HuH-7 (cell line): Measurements from ENCODE around the gene AICDA.
"Not testable (repeated sequence)": the region's sequence is repeated elsewhere in the genome, so short reads cannot be mapped to it uniquely, and the experiment has no call there.

Experiments used
- DNase-seq: peaks from one replicate; pipeline ENCODE4 v3.0.0; 2011; ENCODE audit warnings: low spot score

The AICDA gene

DNA sequence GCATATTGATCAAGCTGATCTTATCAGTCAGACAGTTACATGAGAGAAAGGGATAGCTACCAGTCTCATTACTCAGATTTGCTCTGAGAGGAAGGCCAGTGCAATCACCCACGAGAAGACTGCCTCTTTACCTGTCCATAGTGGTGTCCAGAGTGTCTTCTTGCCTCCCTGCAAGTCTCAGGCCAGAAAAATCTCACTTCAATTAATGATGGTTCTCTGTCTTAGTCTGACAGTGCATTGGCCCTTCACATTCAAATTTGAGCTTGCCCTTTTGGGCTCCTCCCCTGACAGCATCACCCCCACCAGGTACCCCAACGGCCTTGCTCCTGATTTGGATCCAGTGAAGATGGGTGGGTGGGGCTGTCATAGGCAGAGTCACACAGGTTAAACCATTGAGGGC, at the start of gene AICDA:
Gene AICDA, minus strand, starts transcription at position 231 of the 400 bp plus-strand sequence. Its CDS starts 92 bp downstream, at position 139.
- no peak for DNase-seq

DNA sequence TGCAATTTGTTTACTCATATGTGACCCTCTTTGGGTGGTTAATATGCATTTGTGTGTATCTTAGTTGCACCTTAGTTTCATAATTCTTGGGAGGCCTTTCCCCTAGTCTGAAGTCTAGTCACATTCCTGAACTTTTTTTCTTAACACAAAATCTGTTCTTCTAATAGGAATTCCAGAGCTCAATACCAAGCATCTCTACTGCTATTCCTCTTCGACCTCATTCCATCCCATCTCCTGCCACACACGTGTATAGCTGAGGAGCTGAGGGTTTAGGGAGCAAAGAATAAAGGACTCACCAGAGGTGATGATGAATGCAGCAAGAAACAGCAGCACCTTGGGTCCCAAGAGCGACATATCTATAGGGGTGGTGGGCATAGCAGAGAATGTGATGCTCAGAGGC, 49.1 kb upstream of the AICDA start:
- no peak for DNase-seq

DNA sequence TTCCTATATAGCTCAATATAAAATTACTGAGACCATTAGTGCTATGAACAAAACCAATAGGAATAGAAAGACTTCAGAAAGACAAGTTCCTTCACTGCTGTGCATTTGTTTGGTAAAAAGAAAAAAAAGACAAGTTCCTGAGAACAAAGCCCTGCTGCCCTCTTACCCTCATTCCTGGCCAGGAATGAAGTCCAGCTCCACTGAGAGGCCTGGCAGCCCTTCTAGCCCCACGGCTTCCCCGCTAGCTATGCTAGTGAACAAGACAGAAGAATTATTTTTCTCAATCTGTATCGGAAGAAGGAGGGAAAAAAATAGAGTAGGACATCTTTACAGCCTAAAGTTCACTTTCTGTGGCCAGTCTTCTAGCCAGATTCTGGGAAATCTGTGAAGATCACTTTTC, 48.4 kb upstream of the AICDA start:
- DNase-seq, result no peak

DNA sequence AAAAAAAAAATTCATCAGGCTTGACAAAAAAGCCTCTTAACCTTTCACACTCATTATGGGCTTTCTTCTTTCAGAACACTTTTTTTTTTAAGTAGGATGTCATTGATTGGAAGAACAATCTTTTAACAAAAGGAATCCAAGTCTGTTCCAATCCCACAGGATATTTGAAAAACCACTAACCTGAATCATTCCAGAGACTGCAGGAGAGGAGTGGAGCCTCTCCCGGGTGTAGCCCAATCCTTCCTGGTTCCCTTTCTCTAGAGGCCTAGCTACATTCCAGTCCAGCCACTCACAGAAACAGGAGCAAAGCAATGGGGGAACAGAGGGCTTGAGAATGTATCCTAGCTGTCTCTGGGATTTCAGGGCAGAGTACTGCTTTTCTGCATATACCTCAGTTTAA, 45.7 kb upstream of the AICDA start:
- no peak for DNase-seq

DNA sequence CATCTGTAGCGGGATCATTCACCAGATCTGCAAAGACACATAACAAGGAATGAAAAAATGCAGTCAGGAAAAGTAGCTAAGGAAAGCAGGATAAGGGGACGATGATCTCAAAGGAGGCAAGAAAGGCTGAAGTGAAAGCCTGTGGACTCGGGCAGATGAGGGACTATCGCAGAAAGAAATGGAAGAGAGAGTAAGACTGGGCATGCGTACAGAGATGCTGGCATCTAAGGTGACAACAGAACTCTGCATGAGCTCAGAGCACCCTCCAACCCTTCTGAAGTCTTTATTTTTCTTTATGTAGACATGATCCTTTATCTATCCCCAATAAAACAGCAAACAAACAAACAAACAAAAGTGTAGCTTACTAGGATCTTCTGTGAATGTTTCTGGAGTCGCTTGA, 42.8 kb upstream of the AICDA start:
- DNase-seq, result no peak

DNA sequence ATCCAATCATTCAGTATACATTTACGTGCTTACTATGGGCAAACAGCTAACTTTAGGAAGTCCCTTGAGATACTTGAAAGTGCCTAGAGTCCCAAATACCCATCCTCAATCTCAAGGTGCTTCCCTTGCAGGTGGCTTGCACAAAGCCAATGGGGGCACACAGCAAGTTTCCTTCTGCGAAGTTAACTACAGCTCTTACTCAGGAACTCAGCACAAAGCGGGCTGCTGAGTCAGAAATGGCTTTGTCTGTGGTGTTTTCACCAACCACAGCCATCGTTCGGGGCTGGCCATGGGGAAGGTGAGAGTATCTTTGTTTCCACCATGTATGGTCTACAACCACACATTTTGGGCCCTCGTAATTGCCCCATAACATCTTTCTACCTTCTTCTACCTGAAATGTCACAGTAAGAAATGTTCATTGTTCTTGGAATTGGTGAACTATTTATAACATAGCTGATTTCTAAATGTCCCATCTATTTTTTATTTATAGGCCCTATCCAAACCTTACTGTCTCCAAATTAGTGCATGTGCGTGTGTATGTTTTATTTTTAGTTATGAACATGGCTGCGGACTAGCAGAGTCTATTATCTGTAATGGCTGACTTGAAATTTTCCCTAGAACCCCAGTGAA, 36.0 kb upstream of the AICDA start:
- no peak for DNase-seq

DNA sequence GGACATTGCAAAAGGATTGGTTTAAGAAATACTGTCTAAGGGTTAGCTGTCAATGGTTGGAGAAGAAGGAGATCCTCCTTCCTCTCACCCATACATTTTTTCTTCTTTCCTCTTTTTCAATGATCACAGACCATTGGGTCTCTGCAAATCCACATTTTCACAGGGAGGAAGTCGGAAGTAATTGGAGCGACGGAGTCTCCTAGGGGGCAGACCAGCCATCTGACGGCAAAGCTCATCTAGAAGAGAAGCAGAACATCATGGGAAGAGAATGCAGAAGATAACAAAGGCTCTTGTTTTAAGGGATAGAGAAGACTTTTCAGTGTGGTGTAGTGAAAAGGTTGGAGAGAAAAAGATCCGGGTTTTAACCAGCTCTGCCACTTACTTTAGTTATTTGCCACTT, 35.3 kb upstream of the AICDA start:
- no peak for DNase-seq

DNA sequence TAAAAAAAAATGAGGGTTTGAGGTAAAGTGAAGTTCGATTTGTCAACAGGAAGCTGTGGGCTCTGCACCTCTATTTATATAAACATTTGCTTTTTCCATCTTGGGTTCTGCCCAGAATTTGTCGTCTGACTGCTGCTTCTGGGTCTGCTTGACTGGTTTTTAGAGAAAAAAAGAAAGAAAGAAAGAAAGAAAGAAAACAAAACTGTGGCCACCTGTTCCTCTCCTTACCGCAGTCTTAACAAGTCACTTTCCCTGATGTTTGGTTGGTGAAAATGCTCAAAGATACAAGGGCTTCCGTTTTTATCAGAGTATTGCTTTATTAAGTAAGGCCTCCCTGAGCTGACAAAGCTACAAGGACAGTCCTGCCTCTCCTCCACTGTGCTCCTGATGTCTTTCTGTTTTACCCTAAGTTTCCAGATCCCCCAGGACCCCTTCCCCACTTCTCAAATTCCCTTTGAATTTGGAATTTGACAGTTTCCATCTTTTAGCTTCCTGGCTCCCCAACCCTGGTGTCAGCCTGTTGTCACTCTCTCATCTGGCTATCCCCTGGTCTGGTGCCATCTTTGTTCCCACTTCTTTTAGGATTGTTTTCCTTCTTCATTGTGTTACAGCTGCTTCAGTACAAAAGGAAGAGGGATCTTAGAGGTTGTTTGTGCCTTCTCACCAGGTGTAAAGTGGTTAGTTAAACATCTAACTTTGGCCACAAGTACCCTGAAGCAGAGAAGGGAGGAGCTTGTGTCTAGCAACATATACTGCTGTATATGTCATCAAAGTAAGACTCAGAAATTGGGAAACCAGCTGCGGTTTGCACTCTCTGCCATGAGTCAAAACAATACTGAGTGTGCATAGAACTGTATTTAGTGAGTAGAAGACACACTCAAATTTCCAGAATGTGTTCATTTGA, 31.9 kb upstream of the AICDA start:
- DNase-seq, result no peak

DNA sequence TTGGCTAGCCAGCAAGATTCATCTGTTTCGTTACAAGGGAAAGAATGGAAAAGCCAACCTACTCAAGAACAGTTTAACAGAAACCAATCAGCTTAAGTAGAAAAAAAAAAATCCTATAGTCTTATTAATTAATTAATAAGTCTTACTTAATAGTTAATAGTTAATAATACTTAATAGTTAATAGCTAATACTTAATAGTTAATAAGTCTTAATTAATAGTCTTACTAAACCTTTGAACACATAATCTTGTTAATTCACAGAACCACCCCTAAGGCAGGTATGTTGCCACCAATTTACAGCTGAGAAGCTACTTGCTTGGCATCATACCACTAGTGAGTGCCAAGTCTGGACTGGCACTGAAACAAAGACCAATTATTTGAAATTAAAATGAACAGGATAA, 30.1 kb upstream of the AICDA start:
- no peak for DNase-seq

DNA sequence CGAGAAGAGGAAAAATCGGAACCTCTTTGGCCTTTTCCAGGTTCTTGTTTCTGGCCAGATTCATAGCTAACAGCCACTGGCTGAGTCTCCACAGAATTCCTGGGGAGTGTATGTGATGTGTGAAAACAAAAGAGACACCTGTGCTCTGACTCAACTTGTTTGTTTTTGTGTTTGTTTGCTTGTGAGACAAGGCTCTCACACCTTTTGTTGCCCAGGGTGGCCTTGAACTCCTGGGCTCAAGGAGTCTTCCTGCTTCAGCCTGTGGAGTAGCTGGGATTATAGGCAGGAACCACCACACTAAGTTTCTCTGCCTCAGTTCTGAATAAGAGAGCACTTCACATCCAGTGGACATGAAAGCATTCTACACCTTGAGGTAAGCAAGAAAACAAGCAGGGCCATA, 27.3 kb upstream of the AICDA start:
- no peak for DNase-seq

DNA sequence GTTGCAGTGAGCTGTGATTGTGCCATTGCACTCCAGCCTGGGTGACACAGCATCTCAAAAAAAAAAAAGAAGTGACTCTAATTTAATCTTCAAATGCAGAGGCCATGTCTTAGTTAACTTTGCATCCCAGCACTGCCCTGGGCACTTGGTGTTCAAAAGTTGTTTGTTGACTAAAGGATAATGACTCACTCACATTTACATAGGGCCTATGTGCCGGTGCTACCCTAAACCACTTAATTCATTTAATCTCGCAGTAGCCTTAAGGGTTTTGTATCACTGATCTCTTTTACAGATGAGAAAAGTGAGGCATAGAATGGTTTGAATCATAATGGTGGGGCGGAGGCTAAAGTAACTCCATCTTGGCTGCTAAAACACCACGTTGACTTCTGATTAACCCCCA, 26.3 kb upstream of the AICDA start:
- DNase-seq, result no peak

DNA sequence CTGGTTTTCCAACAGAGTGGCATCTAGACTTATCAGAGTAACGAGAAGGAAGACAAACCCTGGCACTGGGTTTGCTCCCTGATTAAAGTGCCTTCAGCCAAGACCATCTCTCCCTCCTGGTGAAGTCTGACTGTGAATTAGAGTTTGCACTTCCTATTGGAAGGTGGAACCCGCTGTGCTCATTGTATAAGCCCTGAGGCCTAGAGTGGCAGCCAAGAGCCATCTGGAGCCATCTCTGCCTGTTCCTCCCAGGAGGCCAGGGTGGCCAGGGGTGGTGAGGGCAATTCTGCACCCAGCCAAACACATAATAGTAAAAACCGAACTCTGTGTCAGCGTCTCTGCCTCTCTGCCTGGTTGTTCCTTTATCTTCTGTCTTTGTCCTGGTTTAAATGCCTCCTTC, 25.0 kb upstream of the AICDA start:
- no peak for DNase-seq

DNA sequence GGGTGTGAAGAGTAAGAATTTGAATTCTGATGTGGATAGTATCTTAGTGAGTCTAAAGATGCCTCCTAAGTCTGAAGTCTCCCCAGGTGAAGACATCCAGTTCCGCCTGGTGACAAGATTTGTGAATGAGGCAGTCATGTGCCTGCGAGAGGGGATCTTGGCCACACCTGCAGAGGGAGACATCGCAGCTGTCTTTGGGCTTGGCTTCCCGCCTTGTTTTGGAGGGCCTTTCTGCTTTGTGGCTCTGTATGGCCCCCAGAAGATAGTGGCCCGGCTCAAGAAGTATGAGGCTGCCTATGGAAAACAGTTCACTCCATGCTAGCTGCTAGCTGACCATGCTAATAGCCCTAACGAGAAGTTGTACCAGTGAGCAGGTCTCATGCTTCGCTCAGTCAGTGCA, 24.6 kb upstream of the AICDA start:
- no peak for DNase-seq

DNA sequence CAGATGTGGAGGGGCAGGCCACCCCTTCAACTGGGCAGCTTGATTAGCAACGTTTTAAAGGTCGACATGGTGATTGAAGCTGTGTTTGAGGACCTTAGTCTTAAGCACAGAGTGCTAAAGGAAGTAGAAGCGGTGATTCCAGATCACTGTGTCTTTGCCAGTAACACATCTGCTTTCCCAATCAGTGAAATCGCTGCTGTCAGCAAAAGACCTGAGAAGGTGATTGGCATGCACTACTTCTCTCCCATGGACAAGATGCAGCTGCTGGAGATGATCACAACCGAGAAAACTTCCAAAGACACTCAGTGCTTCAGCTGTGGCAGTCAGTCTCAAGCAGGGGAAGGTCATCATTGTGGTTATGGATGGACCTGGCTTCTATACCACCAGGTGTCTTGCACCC, 23.9 kb upstream of the AICDA start:
- DNase-seq, result no peak

DNA sequence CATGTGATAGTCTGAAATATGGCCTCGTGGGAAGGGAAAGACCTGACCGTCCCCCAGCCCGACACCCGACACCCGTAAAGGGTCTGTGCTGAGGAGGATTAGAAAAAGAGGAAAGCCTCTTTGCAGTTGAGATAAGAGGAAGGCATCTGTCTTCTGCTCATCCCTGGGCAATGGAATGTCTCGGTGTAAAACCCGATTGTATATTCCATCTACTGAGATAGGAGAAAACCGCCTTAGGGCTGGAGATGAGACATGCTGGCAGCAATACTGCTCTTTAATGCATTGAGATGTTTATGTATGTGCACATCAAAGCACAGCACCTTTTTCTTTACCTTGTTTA, 23.3 kb upstream of the AICDA start:
- not testable (repeated sequence) for DNase-seq

DNA sequence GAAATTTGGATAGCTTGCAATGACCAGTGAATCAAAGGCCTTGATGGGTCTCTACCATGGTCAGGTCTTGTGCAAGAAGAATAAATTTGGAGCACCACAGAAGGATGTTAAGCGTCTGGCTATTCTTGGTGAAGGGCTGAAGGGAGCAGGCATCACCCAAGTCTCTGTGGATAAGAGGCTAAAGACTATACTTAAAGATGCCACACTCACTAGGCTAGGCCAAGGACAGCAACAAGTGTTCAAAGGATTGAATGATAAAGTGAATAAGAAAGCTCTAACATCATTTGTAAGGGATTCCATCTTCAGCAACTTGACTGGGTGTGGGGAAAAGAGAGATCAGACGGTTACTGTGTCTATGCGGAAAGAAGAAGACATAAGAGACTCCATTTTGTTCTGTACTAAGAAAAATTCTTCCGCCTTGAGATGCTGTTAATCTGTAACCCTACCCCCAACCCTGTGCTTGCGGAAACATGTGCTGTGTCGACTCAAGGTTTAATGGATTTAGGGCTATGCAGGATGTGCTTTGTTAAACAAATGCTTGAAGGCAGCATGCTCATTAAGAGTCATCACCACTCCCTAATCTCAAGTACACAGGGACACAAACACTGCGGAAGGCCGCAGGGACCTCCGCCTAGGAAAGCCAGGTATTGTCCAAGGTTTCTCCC, 22.8 kb upstream of the AICDA start:
- not testable (repeated sequence) for DNase-seq

DNA sequence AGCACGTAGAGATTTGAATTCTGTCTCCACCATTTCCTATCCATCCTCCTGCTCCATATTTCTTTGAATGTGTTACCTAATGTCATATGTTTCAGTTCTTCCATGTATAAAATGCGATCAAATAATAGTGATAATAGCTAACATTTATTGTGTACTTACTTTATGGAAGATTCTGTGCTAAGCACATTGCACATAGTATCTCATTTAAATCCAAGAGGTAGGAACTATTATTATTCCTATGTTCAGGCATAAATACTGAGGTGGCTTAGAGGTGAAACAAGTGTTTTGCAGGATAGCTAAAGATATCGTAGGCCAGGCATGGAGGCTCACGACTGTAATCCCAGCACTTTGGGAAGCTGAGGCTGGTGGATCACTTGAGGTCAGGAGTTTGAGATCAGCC, 17.5 kb upstream of the AICDA start:
- no peak for DNase-seq

DNA sequence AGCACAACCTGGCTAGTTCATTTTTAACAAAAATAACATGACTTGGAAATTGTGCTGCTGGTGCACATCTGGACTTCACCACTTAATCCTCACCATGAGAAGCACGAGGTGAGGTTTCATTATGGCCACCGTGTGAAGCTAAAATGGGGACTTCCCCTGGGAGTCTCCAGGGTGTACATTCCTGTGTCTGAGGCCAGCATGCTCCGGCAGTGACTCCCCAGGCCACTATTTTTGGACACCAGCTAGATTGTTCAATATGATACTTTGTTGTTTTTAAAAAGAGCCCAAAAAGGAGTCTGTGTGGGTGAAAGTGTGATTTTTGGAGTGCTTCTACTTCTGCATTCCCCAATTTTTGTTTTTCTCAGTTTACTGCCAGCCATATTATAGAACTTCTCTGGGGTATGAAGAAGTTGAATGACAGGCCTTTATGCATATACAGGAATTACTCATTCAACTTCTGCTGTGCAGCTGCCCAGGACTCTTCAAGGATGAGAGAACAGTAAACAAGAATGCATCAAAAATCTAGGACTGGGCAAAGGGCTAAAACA, 16.9 kb upstream of the AICDA start:
- DNase-seq, result no peak

DNA sequence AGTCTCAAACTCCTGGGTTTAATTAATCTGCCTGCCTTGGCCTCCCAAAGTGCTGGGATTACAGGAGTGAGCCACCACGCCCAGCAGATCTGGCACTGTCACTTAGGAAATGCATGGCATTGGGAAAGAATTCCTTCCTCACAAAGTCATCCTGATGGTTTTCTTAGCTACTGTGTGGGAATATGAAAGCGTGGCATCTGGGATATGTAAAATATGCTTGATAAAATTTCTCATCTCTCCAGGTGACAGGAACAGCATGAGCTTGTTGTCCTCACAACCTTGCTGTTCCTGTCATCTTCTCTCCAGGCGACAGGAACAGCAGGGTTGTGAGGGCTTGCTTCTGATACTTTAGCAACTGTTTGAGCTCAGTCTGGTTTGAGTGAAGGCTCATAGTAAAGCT, 16.1 kb upstream of the AICDA start:
- DNase-seq, result no peak

DNA sequence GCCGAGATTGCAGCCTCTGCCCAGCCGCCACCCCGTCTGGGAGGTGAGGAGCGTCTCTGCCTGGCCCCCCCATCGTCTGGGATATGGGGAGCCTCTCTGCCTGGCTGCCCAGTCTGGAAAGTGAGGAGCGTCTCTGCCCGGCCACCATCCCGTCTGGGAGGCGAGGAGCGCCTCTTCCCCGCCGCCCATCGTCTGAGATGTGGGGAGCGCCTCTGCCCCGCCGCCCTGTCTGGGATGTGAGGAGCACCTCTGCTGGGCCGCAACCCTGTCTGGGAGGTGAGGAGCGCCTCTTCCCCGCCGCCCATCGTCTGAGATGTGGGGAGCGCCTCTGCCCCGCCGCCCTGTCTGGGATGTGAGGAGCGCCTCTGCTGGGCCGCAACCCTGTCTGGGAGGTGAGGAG, 12.1 kb upstream of the AICDA start:
- not testable (repeated sequence) for DNase-seq

DNA sequence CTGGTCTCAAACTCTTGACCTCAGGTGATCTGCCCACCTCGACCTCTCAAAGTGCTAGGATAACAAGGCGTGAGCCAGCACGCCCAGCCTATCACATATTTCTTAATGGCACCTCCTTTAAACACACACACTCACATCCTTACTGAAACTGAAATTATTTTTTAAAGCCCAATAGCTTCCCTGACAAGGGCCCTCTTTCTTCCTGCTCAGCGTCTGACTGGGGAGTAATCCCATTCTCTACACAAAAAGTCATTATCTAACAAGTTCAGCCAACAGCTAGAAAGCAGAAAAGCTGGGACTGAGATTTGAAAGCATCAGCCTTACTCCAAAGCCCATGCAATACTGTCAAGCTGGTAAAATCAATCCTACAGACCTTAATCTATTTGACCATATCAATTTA, 10.0 kb upstream of the AICDA start:
- DNase-seq, result no peak

DNA sequence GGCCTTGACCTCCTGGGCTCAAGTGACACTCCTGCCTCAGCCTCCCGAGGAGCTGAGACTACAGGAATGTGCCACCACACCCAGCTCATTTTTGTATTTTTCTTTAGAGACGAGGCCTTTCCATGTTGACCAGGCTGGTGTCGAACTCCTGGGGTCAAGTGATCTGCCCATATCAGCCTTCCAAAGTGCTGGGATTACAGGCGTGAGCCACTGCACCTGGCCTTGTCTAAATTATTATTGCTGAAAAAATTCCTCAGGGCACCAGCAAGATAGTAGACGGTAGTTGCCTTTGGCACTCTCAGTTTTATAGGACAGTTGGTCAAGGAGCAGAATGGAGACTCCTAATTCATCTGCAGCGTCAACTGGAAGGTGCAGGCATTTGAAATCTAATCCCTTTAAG, 2.5 kb upstream of the AICDA start:
- DNase-seq, result no peak

DNA sequence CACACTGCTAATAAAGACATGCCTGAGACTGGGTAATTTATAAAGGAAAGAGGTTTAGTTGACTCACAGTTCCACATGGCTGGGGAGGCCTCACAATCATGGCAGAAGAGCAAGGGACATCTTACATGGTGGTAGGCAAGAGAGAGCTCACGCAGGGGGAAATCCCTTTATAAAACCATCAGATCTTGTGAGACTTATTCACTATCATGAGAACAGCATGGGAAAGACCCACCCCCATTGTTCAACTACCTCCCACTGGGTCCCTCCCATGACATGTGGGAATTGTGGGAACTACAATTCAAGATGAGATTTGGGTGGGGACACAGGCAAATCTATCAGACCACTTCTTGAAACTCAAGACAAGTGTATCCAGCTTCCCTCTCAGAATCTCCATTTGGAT, 1.2 kb upstream of the AICDA start:
- DNase-seq, result not testable (repeated sequence)
